HFF-Myc (cell line): ENCODE measurements around the gene DUSP3.

Source experiments
- DNase-seq: peaks from one replicate; pipeline ENCODE4 v3.0.0-alpha.2; 2011; ENCODE audit warnings: low read depth; ENCODE audit errors: extremely low read depth
- H3K4me3 ChIP-seq: replicated peaks from 2 replicates; pipeline ENCODE4 v1.5.1; 2011; ENCODE audit warnings: low read depth, mild to moderate bottlenecking, control low read depth, low read length
- CTCF ChIP-seq: IDR thresholded peaks from 2 replicates; pipeline ENCODE4 v1.5.1; 2012; ENCODE audit warnings: mild to moderate bottlenecking, low read depth, low read length, control low read depth; ENCODE audit errors: missing control alignments

The DUSP3 gene

DNA sequence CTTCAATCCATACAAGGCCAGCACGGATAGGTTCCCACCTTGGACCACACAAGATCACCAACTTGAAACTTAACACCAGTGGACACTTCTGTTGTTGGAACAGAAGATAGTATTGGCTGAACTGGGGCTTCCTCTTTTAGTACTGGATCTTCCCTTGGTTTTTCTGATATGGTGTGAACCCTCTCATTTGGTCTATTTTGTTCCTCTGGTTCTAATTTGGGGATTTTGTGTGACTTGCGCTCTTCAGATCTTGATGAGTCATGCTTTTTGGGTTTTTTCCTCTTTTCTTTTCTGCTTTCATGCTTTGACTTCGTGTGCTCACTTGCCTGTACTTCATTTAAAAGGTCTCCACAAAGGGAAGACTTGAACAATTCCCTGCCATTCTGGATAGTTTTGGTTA, 59.2 kb downstream of the DUSP3 start:
- no peak for DNase-seq
- H3K4me3 ChIP-seq = no peak overlapping the region

GRCh38 chr17:43718544-43718943, 60.2 kb downstream of the DUSP3 start:
- no peak for DNase-seq
- TF ChIP-seq CTCF = no peak
- H3K4me3 ChIP-seq = no peak overlapping the region

More for the DNA sequence above, 59.2 kb downstream of the DUSP3 start:
- no peak for TF ChIP-seq CTCF

DNA sequence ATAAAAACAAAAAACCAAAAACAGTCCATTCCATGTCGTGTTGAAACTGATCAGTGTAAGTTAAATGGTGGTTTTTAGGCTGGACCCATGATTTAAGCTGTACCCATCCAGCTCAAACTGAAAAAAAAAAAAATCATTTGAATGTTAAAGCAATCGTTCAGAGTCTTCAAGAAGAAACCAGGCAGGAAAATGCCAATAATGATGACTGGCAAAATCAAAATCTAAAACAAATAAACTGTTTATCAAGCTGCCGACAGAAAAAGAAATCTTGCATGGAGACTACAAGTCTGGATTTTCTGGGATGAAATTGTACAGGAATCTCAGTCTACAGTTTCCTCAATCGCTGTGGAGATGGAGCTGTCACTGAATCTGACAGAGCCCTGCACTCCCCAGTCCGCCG, 60.9 kb downstream of the DUSP3 start:
- TF ChIP-seq CTCF = no peak
- DNase-seq = no peak

More for the DNA sequence above, 60.9 kb downstream of the DUSP3 start:
- no peak overlapping the region for H3K4me3 ChIP-seq
